T-helper 22 cell (primary cell): ENCODE measurements around the gene SCN4A.
"Not testable (repeated sequence)": the region's sequence is repeated elsewhere in the genome, so short reads cannot be mapped to it uniquely, and the experiment has no call there.

ENCODE experiments used
- DNase-seq: peaks from one replicate; pipeline ENCODE4 v3.0.0-alpha.2; 2020; ENCODE audit warnings: low read depth

Gene SCN4A

GRCh38 chr17:63916566-63917185 lies 56.0 kb downstream of the SCN4A start:
- DNase-seq = no peak

DNA sequence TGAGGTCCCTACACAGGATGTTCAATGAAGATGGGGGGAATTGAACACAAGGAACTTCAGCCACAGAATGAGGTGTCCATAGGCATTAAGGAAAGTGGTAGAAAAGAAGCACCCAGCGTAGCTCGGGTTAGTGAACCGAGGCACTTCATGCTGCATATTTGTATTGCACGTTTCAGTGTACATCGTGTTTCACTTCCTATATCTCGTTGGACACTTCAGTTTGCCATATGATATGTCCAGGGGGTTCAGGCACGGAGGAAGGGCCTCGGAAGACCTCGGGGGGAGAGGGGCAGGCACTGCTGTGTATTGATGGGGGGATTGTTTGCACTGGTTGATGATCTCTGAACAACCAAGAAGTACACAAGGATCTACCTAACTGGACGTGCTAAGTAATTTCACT lies 57.0 kb downstream of the SCN4A start:
- not testable (repeated sequence) for DNase-seq

- no peak for DNase-seq
These were observed 58.2 kb downstream of the SCN4A start for GRCh38 chr17:63914471-63914870.

DNA sequence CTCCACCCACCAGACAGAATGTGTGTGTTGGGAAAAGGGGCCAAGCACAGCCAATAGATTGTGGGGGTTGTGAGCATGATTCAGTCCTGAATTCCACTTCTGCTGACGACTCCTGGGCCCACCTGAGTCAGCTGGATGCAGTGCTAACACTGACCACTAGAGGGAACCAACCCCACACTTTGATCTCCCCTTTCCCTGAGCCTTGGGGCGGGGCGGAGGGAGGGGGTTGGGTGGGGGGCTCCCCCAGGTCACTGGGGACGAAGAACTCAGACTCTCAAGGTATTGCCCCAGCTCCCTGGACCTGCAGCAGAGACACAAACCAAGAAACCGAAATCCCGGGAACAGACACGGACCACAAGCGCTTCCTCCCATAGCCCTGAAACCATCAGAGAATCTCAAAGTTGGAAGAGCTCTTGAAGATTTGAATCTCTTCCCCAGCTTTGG lies 61.0 kb downstream of the SCN4A start:
- DNase-seq = peak; percentile 12

DNA sequence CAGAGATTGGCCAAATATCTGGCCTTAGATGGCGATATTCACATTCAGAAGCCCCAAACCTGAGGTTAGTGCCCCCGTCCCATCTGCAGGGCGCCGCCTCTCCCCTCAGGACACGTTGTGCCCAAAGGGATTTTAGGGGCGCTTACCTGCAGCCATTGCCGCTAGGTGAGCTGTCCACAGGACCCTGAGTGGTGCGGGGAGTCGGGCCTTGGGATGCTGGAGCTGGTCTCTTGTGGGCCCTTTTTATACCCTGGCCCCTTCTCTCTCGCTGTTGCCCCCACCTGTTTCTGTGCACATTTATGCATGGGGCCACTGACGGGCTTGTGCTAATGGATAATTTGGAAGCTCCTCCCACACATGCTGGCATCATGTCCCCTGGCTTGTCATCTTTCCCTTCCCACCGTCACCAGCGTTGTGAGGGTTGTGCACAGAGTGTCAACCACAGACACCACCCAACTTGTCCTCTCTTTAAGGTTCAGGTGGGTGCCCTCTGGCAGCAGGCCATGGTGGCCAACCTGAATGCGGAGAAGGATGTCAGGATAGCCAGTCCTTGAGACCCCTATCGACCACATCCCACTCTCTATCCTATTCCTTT lies 61.6 kb downstream of the SCN4A start, which contains the start of gene CSHL1:
CSHL1 (minus strand) TSS at position 218 of the 595 bp plus-strand sequence; CDS start at position 156, 62 bp downstream.
- no peak for DNase-seq

- no peak for DNase-seq
These were observed 62.6 kb downstream of the SCN4A start for GRCh38 chr17:63910096-63910495.

DNA sequence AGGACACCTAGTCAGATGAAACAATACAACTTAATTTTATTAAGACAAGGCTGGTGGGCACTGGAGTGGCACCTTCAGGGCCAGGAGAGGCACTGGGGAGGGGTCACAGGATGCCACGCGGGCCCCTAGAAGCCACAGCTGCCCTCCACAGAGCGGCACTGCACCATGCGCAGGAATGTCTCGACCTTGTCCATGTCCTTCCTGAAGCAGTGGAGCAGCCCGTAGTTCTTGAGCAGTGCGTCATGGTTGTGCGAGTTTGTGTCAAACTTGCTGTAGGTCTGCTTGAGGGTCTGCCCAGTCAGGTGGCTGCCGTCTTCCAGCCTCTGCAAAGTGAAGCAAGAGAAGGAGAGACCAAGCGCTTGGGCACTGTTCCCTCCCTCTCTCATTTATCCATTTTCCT lies 63.1 kb downstream of the SCN4A start:
- not testable (repeated sequence) for DNase-seq

- DNase-seq = not testable (repeated sequence)
These were observed 65.4 kb downstream of the SCN4A start for GRCh38 chr17:63907161-63907778.

- not testable (repeated sequence) for DNase-seq
These were observed 67.9 kb downstream of the SCN4A start for GRCh38 chr17:63904796-63905195.

DNA sequence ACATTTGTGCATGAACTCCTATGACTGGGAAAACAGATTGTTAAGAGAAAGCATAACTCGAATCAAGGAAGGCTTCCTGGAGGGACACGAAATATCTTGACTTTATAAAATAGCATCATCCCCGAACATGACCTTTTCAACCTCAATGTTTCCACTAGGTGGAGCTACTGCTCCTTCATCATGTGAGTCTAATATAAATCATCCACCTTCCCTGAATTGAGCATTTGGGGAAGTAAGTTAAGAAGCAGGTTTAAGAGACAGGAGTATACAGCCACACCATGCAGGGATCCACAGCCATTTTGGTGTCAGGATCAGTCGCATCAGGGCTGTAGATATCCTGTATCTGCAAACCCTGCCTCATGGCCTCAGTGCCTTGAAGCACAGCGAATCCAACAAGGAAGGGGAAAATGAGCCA lies 68.9 kb downstream of the SCN4A start:
- DNase-seq = not testable (repeated sequence)

- not testable (repeated sequence) for DNase-seq
These were observed 70.7 kb downstream of the SCN4A start for GRCh38 chr17:63901971-63902370.

DNA sequence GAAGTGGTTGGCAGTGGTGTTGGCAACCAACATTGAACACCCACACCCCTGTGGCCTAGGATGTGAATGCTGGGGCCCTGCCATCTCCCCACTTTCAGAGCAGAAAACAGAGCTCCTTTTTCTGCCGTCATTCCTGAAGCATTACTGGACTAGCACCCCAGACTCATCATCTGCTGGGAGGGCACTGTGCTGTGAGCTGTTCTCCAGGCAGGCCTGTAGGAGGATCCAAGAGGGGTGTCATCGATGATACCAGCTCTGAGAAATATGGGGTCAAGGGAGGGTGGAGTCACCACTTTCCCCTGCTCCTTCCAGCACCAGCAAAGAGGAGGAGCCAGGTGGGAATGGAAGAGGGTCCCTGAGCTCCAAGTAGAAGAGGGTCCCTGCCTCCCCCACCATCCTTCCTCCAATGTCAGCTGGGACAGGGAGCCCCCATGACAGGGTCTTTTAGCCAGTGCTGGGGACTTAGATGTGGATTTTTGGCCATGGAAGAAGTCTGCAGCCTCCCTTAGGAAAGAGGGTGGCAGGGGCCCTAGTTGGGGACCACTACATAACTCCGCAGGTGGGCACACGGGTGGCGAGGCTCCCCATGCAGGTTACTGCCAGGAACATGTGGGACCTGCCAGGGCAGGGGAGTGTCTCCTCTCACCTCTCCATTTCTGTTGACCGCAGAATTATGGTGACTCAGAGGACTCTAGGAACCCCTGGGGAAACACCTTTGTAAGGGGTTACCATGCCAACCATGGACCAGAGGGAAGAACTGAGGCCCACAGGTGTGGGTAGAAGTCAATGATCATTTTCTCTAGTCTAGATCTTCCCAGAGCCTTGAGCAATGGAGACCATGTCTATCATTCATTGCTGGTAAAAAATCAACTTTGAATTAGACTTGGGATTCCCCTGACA lies 73.6 kb downstream of the SCN4A start:
- DNase-seq = not testable (repeated sequence)

DNA sequence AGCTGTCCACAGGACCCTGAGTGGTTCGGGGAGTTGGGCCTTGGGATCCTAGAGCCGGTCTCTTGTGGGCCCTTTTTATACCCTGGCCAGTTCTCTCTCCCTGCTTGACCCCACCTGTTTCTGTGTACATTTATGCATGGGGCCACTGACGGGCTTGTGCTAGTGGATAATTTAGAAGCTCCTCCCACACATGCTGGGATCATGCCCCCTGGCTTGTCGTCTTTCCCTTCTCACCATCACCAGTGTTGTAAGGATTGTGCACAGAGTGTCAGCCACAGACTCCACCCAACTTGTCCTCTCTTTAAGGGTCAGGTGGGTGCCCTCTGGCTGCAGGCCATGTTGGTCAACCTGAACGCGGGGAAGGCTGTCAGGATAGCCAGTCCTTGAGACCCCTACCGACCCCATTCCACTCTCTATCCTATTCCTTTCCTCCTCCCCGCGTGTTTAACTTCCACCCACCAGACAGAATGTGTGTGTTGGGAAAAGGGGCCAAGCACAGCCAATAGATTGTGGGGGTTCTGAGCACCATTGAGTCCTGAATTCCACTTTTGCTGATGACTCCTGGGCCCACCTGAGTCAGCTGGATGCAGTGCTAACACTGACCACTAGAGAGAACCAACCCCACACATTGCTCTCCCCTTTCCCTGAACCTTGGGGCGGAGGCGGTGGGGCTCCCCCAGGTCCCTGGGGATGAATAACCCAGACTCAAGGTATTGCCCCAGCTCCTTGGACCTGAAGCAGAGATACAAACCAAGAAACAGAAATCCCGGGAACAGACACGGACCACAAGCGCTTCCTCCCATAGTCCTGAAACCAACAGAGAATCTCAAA lies 76.0 kb downstream of the SCN4A start, which contains the start of gene CSH1:
CSH1 (minus strand) TSS at position 51 of the 831 bp plus-strand sequence. CDS start 63 bp downstream, outside the sequence.
- DNase-seq = not testable (repeated sequence)

- not testable (repeated sequence) for DNase-seq
These were observed 77.9 kb downstream of the SCN4A start for GRCh38 chr17:63894821-63895220.

- not testable (repeated sequence) for DNase-seq
These were observed 78.7 kb downstream of the SCN4A start for GRCh38 chr17:63894021-63894420.

DNA sequence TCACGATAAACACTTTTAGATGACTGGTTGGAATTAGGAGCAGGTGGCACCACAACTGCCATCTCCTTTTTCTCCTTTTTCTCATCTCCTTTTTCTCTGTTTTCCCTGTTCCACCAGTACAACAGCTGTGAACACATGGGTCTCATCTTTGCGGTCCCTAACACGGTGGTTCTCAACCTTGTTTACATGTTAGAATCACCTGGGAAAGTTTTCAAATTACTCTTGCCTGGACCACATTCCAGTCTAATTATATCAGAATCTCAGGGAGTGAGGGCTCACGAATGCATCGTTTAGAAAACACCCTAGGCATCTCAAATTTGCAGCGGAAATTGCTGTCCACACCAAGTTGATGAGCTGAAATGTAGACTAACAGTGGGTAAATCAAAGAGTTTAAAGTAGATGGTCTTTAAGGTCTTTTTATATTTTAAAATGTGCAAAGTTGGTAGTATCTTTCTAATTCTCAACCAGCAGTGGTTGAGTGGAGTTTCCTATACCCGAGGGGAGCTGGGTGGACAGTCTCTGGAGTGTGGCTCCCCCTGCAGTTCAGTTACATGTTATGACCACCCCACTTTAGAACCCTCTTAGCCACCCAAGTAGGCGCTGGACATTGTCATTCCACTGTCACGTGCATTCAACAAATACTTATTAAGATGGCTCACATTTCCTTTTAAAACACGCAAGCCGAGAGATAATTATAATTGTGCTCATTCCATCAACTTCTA lies 80.2 kb downstream of the SCN4A start:
- not testable (repeated sequence) for DNase-seq

- DNase-seq = not testable (repeated sequence)
These were observed 83.5 kb downstream of the SCN4A start for GRCh38 chr17:63889026-63889848.
